Mesenchymal stem cell (in vitro differentiated cells and primary cell): ENCODE data around the gene NFIX.

ENCODE experiments used
- DNase-seq: peaks from one replicate; pipeline ENCODE4 v3.0.0-alpha.2; 2013
- H2AFZ ChIP-seq: one replicate; pipeline ENCODE4 v1.6.1; 2013; ENCODE audit warnings: low read depth, mild to moderate bottlenecking, control low read depth, inconsistent platforms, low read length, moderate library complexity
- H2AK5ac ChIP-seq: 2 replicates; pipeline ENCODE4 v1.6.1; 2013; ENCODE audit warnings: low read length, moderate library complexity, mild to moderate bottlenecking, inconsistent platforms; ENCODE audit not compliant: severe bottlenecking
- H2BK120ac ChIP-seq: one replicate; pipeline ENCODE4 v1.6.1; 2013; ENCODE audit warnings: low read depth, mild to moderate bottlenecking, inconsistent platforms, low read length, moderate library complexity
- H2BK12ac ChIP-seq, 2 experiments: one replicate each; pipeline ENCODE4 v1.6.1; 2013; ENCODE audit warnings: inconsistent platforms in 2 of 2, low read length in 2 of 2, mild to moderate bottlenecking in 2 of 2, moderate library complexity in 2 of 2, control low read depth in 1 of 2
- H2BK15ac ChIP-seq: one replicate; pipeline ENCODE4 v1.6.1; 2013; ENCODE audit warnings: mild to moderate bottlenecking, low read depth, inconsistent platforms; ENCODE audit not compliant: poor library complexity, severe bottlenecking
- H2BK5ac ChIP-seq: 2 replicates; pipeline ENCODE4 v1.6.1; 2013; ENCODE audit warnings: low read depth, mild to moderate bottlenecking, low read length, control low read depth, inconsistent platforms; ENCODE audit not compliant: poor library complexity, severe bottlenecking
- H3K14ac ChIP-seq, 2 experiments: one replicate each; pipeline ENCODE4 v1.6.1; 2013; ENCODE audit warnings: inconsistent platforms in 2 of 2, low read length in 2 of 2, control low read depth in 1 of 2, mild to moderate bottlenecking in 1 of 2, moderate library complexity in 1 of 2
- H3K18ac ChIP-seq, 2 experiments: one replicate each; pipeline ENCODE4 v1.6.1; 2013; ENCODE audit warnings: inconsistent platforms in 2 of 2, low read length in 2 of 2, control low read depth in 1 of 2, low read depth in 1 of 2, mild to moderate bottlenecking in 1 of 2
- H3K23ac ChIP-seq, 2 experiments: one replicate each; pipeline ENCODE4 v1.6.1; 2013; ENCODE audit warnings: inconsistent platforms in 2 of 2, low read length in 2 of 2, mild to moderate bottlenecking in 2 of 2, moderate library complexity in 2 of 2, control low read depth in 1 of 2
- H3K27ac ChIP-seq: 2 replicates; pipeline ENCODE4 v1.5.1; 2013; ENCODE audit warnings: mild to moderate bottlenecking, moderate library complexity, low read length, control low read depth, inconsistent platforms; ENCODE audit not compliant: poor library complexity, severe bottlenecking
- H3K27me3 ChIP-seq, 2 experiments: 2 replicates each; pipeline versions ENCODE4 v1.6.1 to v1.7.0; 2013; ENCODE audit warnings: low read length in 2 of 2, mild to moderate bottlenecking in 2 of 2, moderate library complexity in 2 of 2, control low read depth in 1 of 2, inconsistent platforms in 1 of 2; ENCODE audit not compliant: control insufficient read depth in 1 of 2, insufficient read depth in 1 of 2
- H3K36me3 ChIP-seq, 2 experiments: 2 replicates each; pipeline versions ENCODE4 v1.6.1 to v1.7.0; 2013; ENCODE audit warnings: low read length in 2 of 2, control low read depth in 1 of 2, inconsistent platforms in 1 of 2, low read depth in 1 of 2, mild to moderate bottlenecking in 1 of 2; ENCODE audit not compliant: insufficient read depth in 2 of 2, control insufficient read depth in 1 of 2
- H3K4ac ChIP-seq, 2 experiments: one replicate each; pipeline ENCODE4 v1.6.1; 2013; ENCODE audit warnings: inconsistent platforms in 2 of 2, low read length in 2 of 2, mild to moderate bottlenecking in 2 of 2, moderate library complexity in 2 of 2, control low read depth in 1 of 2, low read depth in 1 of 2
- H3K4me1 ChIP-seq: 2 replicates; pipeline ENCODE4 v1.6.1; 2013; ENCODE audit warnings: low read depth, low read length, control low read depth; ENCODE audit not compliant: control insufficient read depth, insufficient read depth
- H3K4me2 ChIP-seq: 2 replicates; pipeline ENCODE4 v1.6.1; 2013; ENCODE audit warnings: low read length, mild to moderate bottlenecking, inconsistent platforms; ENCODE audit not compliant: poor library complexity, severe bottlenecking
- H3K4me3 ChIP-seq, 2 experiments: 2 replicates each; pipeline versions ENCODE4 v1.5.1 to v1.7.0; 2013; ENCODE audit warnings: low read length in 2 of 2, mild to moderate bottlenecking in 2 of 2, control low read depth in 1 of 2, low read depth in 1 of 2; ENCODE audit not compliant: insufficient read depth in 1 of 2
- H3K79me1 ChIP-seq: replicated peaks from 2 replicates; pipeline ENCODE4 v1.6.1; 2013; ENCODE audit warnings: mild to moderate bottlenecking, control low read depth, low read length, inconsistent platforms; ENCODE audit not compliant: poor library complexity, severe bottlenecking
- H3K9ac ChIP-seq: 2 replicates; pipeline ENCODE4 v1.7.0; 2013; ENCODE audit warnings: mild to moderate bottlenecking, low read length, moderate library complexity
- H3K9me3 ChIP-seq: 2 replicates; pipeline ENCODE4 v1.7.0; 2013; ENCODE audit warnings: mild to moderate bottlenecking, low read length; ENCODE audit not compliant: control insufficient read depth
- H4K8ac ChIP-seq: one replicate; pipeline ENCODE4 v1.6.1; 2013; ENCODE audit warnings: inconsistent platforms, mild to moderate bottlenecking, low read length, moderate library complexity
- H4K91ac ChIP-seq: one replicate; pipeline ENCODE4 v1.6.1; 2013; ENCODE audit warnings: mild to moderate bottlenecking, low read length, inconsistent platforms
- WGBS: methylation state at CpG from one replicate; pipeline ENCODE4 v1.1.7; 2013; ENCODE audit warnings: mixed read lengths; 5-methylcytosine and 5-hydroxymethylcytosine counted together

NFIX gene

DNA sequence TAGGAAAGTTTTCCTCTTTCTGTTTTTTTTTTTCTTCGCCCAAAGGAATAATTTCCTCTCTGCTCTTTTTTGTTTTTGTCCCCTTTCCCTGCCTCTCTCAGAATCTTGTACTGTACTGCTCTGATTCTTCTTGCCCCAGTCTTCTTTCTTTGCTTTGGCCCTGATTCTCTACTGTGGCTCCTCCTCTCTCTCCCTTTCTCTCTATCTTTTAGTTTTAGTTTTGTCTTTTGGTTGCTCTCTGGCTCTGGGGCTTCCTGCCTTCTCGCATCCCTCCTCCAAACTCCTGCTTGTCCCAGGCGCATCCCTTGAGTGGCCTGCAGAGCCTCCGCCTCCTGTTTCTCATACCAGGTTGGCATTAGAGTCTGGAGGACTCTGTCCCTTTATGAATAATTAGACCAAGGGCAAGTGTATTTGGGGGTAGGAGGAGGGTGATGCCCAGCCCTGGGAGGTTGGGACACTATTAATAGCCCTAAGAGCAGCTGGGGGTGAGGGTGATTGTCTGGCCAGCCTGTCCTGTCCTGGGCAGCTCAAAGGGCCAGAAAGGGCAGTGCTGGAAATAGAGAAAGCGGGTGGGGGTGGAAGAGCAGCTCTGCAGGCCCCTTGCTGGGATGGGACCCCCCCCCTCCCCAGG is 68.3 kb downstream of the NFIX start:
- Histone ChIP-seq H3K4me3 (no peak overlapping the region), H3K14ac (no peak overlapping the region), H2BK12ac (no peak overlapping the region), H2BK120ac (no peak overlapping the region), H3K9me3 (no peaks in the 10 kb centered on the region), H3K27me3 (peaks cover 0 to 59% of the 10 kb centered on the region in 2 experiments), H2BK5ac (no peak overlapping the region), H2BK15ac (no peak overlapping the region), H3K4me2 (no peak overlapping the region), H3K9ac (peak overlapping the region; percentile 79), H3K18ac (no peak overlapping the region), H3K4me1 (peaks cover 18% of the 10 kb centered on the region), H2AK5ac (no peak overlapping the region), H2AFZ (no peak overlapping the region), H3K27ac (no peak overlapping the region), H3K79me1 (no peaks in the 10 kb centered on the region), H4K8ac (no peak overlapping the region), H3K4ac (no peak overlapping the region), H4K91ac (no peak overlapping the region), H3K23ac (no peak overlapping the region), H3K36me3 (peaks cover 0 to 18% of the 10 kb centered on the region in 2 experiments)
- 76% methylated on average over 5 of the region's 5 CpGs for WGBS
- DNase-seq: no peak

DNA sequence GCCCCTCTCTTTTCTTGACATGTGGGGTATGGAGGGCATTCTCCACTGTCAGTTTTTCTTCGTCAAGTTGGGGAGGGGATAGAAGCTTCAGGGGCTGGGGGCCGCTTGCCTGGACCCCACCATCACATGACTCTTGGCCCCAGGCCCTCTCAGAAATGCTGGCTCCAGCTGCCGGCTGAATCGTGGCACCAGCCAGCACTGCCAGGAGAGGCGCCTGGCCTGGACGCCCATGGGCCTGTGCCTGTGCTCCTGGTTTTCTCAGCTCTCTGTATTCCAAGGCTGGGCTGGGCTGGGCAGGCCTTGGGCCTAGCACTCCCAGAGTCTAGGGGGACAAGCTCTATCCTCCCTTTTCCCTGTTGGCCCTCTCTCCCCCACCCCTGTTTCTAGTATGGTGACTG is 68.8 kb downstream of the NFIX start:
- Histone ChIP-seq H3K79me1 (no peaks in the 10 kb centered on the region), H3K4me3 (no peak overlapping the region), H2AFZ (no peak overlapping the region), H4K91ac (no peak overlapping the region), H2BK12ac (no peak overlapping the region), H3K36me3 (peaks cover 0 to 18% of the 10 kb centered on the region in 2 experiments), H3K18ac (no peak overlapping the region), H3K9me3 (no peaks in the 10 kb centered on the region), H3K14ac (no peak overlapping the region), H3K27me3 (peaks cover 0 to 64% of the 10 kb centered on the region in 2 experiments), H2BK120ac (no peak overlapping the region), H3K27ac (no peak overlapping the region), H3K4me2 (no peak overlapping the region), H2AK5ac (no peak overlapping the region), H3K9ac (peak overlapping the region; percentile 79), H3K23ac (no peak overlapping the region), H3K4me1 (peaks cover 17% of the 10 kb centered on the region), H4K8ac (no peak overlapping the region), H3K4ac (no peak overlapping the region), H2BK15ac (no peak overlapping the region), H2BK5ac (no peak overlapping the region)
- no peak for DNase-seq
- WGBS: 90% methylated on average over 6 of the region's 6 CpGs

DNA sequence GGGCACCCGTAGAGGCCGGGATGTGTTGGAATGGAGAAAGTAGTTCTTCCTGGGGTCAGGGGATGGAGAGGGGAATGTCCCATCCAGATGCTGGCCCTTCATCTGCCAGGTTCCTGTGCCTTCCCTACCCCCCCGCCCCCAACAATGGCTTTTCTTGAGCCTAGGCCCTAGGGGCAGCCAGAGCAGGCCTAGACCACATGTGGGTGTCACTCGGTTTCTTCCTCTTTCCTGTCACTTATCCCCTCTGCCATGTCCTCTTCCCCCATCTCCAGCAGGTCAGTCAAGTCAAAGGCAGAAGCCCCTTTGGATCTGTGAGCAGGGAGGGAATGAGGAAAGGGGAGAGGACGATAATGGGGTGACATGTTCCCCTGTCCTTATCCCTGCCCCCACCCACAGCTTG is 71.0 kb downstream of the NFIX start:
- no peak overlapping the region for H4K91ac ChIP-seq
- WGBS: no CpG with 5 or more reads among the region's 5 CpGs
- H4K8ac ChIP-seq: no peak overlapping the region
- no peak overlapping the region for H2BK5ac ChIP-seq
- no peak overlapping the region for H2BK120ac ChIP-seq
- no peak overlapping the region for H2AK5ac ChIP-seq
- H3K9me3 ChIP-seq: no peaks in the 10 kb centered on the region
- no peak overlapping the region for H2BK15ac ChIP-seq
- H3K23ac ChIP-seq: no peak overlapping the region
- peaks cover 0 to 22% of the 10 kb centered on the region in 2 experiments for H3K36me3 ChIP-seq
- H3K4me3 ChIP-seq: no peak overlapping the region
- H3K27ac ChIP-seq: no peak overlapping the region
- H3K18ac ChIP-seq: no peak overlapping the region
- peak overlapping the region; percentile 26 for H3K9ac ChIP-seq
- H3K27me3 ChIP-seq: peaks cover 0 to 85% of the 10 kb centered on the region in 2 experiments
- H3K4me2 ChIP-seq: no peak overlapping the region
- no peak overlapping the region for H2AFZ ChIP-seq
- H3K4ac ChIP-seq: no peak overlapping the region
- H3K14ac ChIP-seq: no peak overlapping the region
- H3K79me1 ChIP-seq: no peaks in the 10 kb centered on the region
- DNase-seq: no peak
- no peak overlapping the region for H2BK12ac ChIP-seq
- peaks cover 13% of the 10 kb centered on the region for H3K4me1 ChIP-seq

DNA sequence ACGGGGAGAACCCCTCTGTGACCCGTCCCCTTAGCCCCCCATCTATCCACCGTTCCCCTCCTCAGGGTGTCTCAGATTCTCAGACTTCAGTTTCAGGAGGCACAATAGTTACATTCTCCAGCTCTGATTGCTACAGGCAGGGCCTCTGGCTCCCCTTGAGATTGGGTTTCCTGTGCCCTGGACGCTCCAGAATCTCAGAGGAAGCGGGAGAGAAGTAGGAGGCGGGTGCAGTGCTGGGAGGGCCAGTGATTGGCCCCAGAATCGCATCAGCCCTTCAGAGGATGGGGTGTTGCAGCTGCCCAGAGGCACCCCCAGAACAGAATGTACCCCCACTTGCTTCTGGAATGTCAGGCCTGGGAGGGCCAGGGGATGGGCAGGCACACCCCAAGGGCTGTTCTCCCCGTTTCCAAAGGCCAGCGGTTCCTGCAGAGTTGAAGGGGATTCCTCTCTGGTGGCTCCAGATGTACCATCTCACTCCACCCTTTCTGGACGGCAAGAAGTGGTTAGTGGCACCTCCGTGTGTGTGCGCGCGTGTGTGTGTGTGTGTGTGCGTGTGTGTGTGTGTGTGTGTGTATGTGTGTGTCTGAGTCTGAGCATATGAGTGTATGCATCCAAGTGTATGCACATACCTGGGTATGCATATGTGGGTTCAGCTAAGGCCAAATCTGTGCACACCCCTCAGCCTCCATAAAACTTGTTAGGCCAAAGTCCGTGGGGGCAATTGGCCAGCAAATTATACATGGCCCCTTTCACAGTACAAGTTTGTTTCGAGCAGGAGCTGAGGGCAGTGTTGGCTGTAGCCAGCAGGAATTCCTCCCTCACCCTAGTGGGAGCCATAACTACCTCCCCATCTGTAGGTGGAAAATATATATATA is 71.9 kb downstream of the NFIX start:
- WGBS: 83% methylated on average over 16 of the region's 17 CpGs
- Histone ChIP-seq H4K91ac (no peak overlapping the region), H3K36me3 (peaks cover 0 to 22% of the 10 kb centered on the region in 2 experiments), H2AK5ac (no peak overlapping the region), H4K8ac (no peak overlapping the region), H3K9ac (peak overlapping the region; percentile 26), H2BK15ac (no peak overlapping the region), H3K4me1 (peaks cover 11% of the 10 kb centered on the region), H2BK12ac (no peak overlapping the region), H3K23ac (no peak overlapping the region), H3K18ac (no peak overlapping the region), H3K4me3 (no peak overlapping the region), H2BK5ac (no peak overlapping the region), H3K27me3 (peaks cover 0 to 89% of the 10 kb centered on the region in 2 experiments), H3K14ac (no peak overlapping the region), H3K4ac (no peak overlapping the region), H3K27ac (no peak overlapping the region), H3K9me3 (no peaks in the 10 kb centered on the region), H2AFZ (no peak overlapping the region), H3K4me2 (no peak overlapping the region), H2BK120ac (no peak overlapping the region), H3K79me1 (no peaks in the 10 kb centered on the region)
- DNase-seq: no peak
